Heart right ventricle (tissue), 16 donors: Measurements from ENCODE around the gene PEX14. TPM values are rescaled to one million over a fixed set of nuclear protein-coding genes. Genes with fewer than 3 reads are reported as not detected.

Experiments
- ATAC-seq, 8 donors: fragments of 200-7000 bp; cut with Tn5 transposase; one replicate each; pipeline ENCODE4 v1.9.1; 2020; ENCODE audit warnings: mild to moderate bottlenecking in 8 of 8, moderate library complexity in 8 of 8, moderate number of reproducible peaks in 1 of 8
- DNase-seq, 2 donors: peaks; one replicate each; pipeline ENCODE4 v3.0.0-alpha.2; 2020
- H3K27ac ChIP-seq, 10 donors: fragments of 200-600 bp; sonication (generic) in 2 of 10; one replicate each; pipeline versions ENCODE4 v1.5.0 to v1.8.0; 2020 to 2022; ENCODE audit warnings: mild to moderate bottlenecking in 3 of 10
- H3K27me3 ChIP-seq, 7 donors: fragments of 200-600 bp; one replicate each; pipeline ENCODE4 v1.8.0; 2021 to 2022; ENCODE audit warnings: mild to moderate bottlenecking in 2 of 7
- H3K36me3 ChIP-seq, 9 donors: fragments of 200-600 bp; sonication (generic) in 1 of 9; one replicate each; pipeline versions ENCODE4 v1.5.0 to v1.8.0; 2020 to 2022; ENCODE audit warnings: mild to moderate bottlenecking in 2 of 9
- H3K4me1 ChIP-seq, 9 donors: fragments of 200-600 bp; sonication (generic) in 1 of 9; one replicate each; pipeline versions ENCODE4 v1.5.0 to v1.8.0; 2020 to 2022; ENCODE audit warnings: mild to moderate bottlenecking in 4 of 9
- H3K4me3 ChIP-seq, 10 donors: fragments of 200-600 bp; sonication (generic) in 2 of 10; one replicate each; pipeline versions ENCODE4 v1.5.0 to v1.8.0; 2020 to 2022; ENCODE audit warnings: mild to moderate bottlenecking in 7 of 10, moderate library complexity in 2 of 10
- H3K9me3 ChIP-seq, 11 donors: fragments of 200-600 bp in 10 of 11; sonication (generic) in 2 of 11; one replicate each; pipeline versions ENCODE4 v1.5.0 to v1.8.0; 2013 to 2022; ENCODE audit warnings: mild to moderate bottlenecking in 2 of 11, control low read depth in 1 of 11, moderate library complexity in 1 of 11
- CTCF ChIP-seq, 9 donors: fragments of 200-600 bp; sonication (generic) in 2 of 9; IDR thresholded peaks; one replicate each; pipeline versions ENCODE4 v1.5.0 to v1.8.0; 2021 to 2022; ENCODE audit warnings: antibody characterized with exemption in 9 of 9, mild to moderate bottlenecking in 5 of 9, moderate library complexity in 1 of 9
- WGBS, 2 donors: extraction: QIAGEN DNeasy Blood & Tissue Kit; methylation state at CpG; one replicate each; pipeline ENCODE4 v1.1.7; 2013; ENCODE audit warnings: inconsistent platforms in 1 of 2; 5-methylcytosine and 5-hydroxymethylcytosine counted together
- intact Hi-C, 10 donors: fragments of 100-400 bp; cut with DNase I; formaldehyde crosslinking; loops; one replicate each; pipeline versions ENCODE4 v1.11.1 to v1.14.2; 2022
- polyA plus RNA-seq, 2 donors: library from polyadenylated mRNA; stranded (reverse); fragments of 200-250 nt; gene quantifications; one replicate each; pipeline ENCODE4 v1.2.3, GENCODE V29; 2013
- total RNA-seq, 10 donors: library from RNA; stranded (reverse); fragmentation: NEBNext Ultra II Directional in 3 of 10; extraction: Animal tissue kit (Norgen Biotek cat#: 25700) in 3 of 10; gene quantifications; one replicate each; pipeline versions ENCODE4 v1.2.1 to v1.2.4, GENCODE V29; 2021 to 2023
- donor health status: Arrhythmogenic right ventricular cardiomyopathy.
- donor health status: ischemic (EF 13 %, LVEDD 7.1; RV severe dilation, severe dysfunction).
- donor health status: healthy with polysubstance abuse.
- donor health status: DM: no; HTN: yes; CAD: no.
- donor health status: DM: no; HTN: no; CAD: no.
- donor health status: ischemic (EF 25% LVEDD 6.9; RV normal size, moderate dysfunction).
- donor health status: ischemic (EF 25% LVEDD 5.7; RV mildly dilated, moderate dysfunction).
- donor health status: healthy.
- donor health status: DM: yes; HTN: yes; CAD: no.
- donor health status: Ischemic cardiomyopathy.
- donor health status: ischemic (EF 35%, LVEDD 5.7; RV mildly dilated, moderate dysfunction).
- donor health status: nonischemic (EF 11% LVEDD 7.7; RV severe dilation, severe dysfunction).
- donor health status: DM: yes; HTN: yes; CAD: no.
- donor health status: PGD.
- donor health status: ischemic (EF 29% LVEDD 5.4; RV normal size, mild dysfunction).
- donor health status: nonischemic (EF 23%, LVEDD 6.1; RV moderate dilation, normal function).

Gene PEX14
- total and polyA plus RNA-seq, 12 donors: 17.1 to 31.9 (median 21.1) TPM

- Histone ChIP-seq H3K27ac (peak overlapping the region in 1 of 10 donors; percentile 20), H3K27me3 (no peaks in the 10 kb centered on the region), H3K9me3 (no peaks in the 10 kb centered on the region), H3K4me1 (peaks cover 0 to 58% (median 23%) of the 10 kb centered on the region in 9 donors), H3K4me3 (no peak overlapping the region), H3K36me3 (no peaks in the 10 kb centered on the region)
- 42 to 45% methylated on average over 7 of the region's 7 CpGs for WGBS, 2 donors
- intact Hi-C loops: loop anchor here in 4 of 10 donors (5.0 to 10.0 kb wide), 5 partner anchors 126 to 426 kb away; partner anchors contain the start of gene CASZ1 (in 1 of the 4)
- peak in 1 of 9 donors; percentile 7 for TF ChIP-seq CTCF (IDR thresholded peaks at IDR 0.05)
- DNase-seq (no peak), ATAC-seq (peak in 7 of 8 donors; percentile 29 to 78 (median 56))
Observed at GRCh38 chr1:10519016-10519417, 44.3 kb downstream of the PEX14 start.

- H3K9me3 ChIP-seq: no peaks in the 10 kb centered on the region
- ATAC-seq (no peak), DNase-seq (no peak)
- no peaks in the 10 kb centered on the region for H3K27me3 ChIP-seq
- no peak overlapping the region for H3K4me3 ChIP-seq
- intact Hi-C loops: loop anchor here in 2 of 10 donors (10.0 kb wide), 2 partner anchors 114 to 274 kb away; partner anchors contain the start of gene CASZ1 (in 1 of the 2)
- no peak overlapping the region for H3K27ac ChIP-seq
- 93% methylated on average over 6 of the region's 6 CpGs for WGBS, 2 donors
- no peak for TF ChIP-seq CTCF (IDR thresholded peaks at IDR 0.05)
- peaks cover 0 to 44% (median 13%) of the 10 kb centered on the region in 9 donors for H3K4me1 ChIP-seq
- H3K36me3 ChIP-seq: no peaks in the 10 kb centered on the region
Observed at GRCh38 chr1:10520497-10520896, 45.7 kb downstream of the PEX14 start.

- no peak overlapping the region for H3K27ac ChIP-seq
- no peak for TF ChIP-seq CTCF (IDR thresholded peaks at IDR 0.05)
- H3K4me1 ChIP-seq: peaks cover 0 to 40% (median 9%) of the 10 kb centered on the region in 9 donors
- intact Hi-C loops: loop anchor here in 2 of 10 donors (10.0 kb wide), 2 partner anchors 114 to 274 kb away; partner anchors contain the start of gene CASZ1 (in 1 of the 2)
- ATAC-seq (no peak), DNase-seq (no peak)
- no peaks in the 10 kb centered on the region for H3K27me3 ChIP-seq
- H3K36me3 ChIP-seq: no peaks in the 10 kb centered on the region
- H3K9me3 ChIP-seq: no peaks in the 10 kb centered on the region
- WGBS, 2 donors: 63 to 81% methylated on average over 1 of the region's 1 CpG
- no peak overlapping the region for H3K4me3 ChIP-seq
Observed at GRCh38 chr1:10520952-10521351, 46.2 kb downstream of the PEX14 start.

- Histone ChIP-seq H3K27me3 (no peaks in the 10 kb centered on the region), H3K4me1 (peaks cover 0 to 33% (median 7%) of the 10 kb centered on the region in 9 donors), H3K4me3 (no peak overlapping the region), H3K27ac (no peak overlapping the region), H3K36me3 (no peaks in the 10 kb centered on the region), H3K9me3 (no peaks in the 10 kb centered on the region)
- ATAC-seq (no peak), DNase-seq (no peak)
- intact Hi-C loops: loop anchor here in 2 of 10 donors (10.0 kb wide), 2 partner anchors 113 to 273 kb away; partner anchors contain the start of gene CASZ1 (in 1 of the 2)
- WGBS, 2 donors: 86 to 92% methylated on average over 8 of the region's 8 CpGs
- TF ChIP-seq CTCF (IDR thresholded peaks at IDR 0.05): no peak
Observed at GRCh38 chr1:10521537-10522157, 46.9 kb downstream of the PEX14 start.
